B cell (primary cell): Measurements from ENCODE around the gene TBRG1. TPM values are rescaled to one million over a fixed set of nuclear protein-coding genes. Genes with fewer than 3 reads are reported as not detected.

ENCODE experiments used
- ATAC-seq: fragments of 200-7000 bp; cut with Tn5 transposase; one replicate; pipeline ENCODE4 v1.10.0; 2021; ENCODE audit warnings: low read depth, mild to moderate bottlenecking, moderate number of reproducible peaks, moderate library complexity
- CTCF ChIA-PET: fragments of 350-600 bp; sonication (Branson Sonifier 250); formaldehyde crosslinking; loops from one replicate; lab custom pipeline; 2021; ENCODE audit warnings: antibody characterized with exemption, inconsistent platforms; lab: Charles Lee
- POLR2A ChIA-PET: fragments of 350-600 bp; sonication (Branson Sonifier 250); formaldehyde crosslinking; loops from one replicate; lab custom pipeline; 2021; ENCODE audit warnings: antibody characterized with exemption; lab: Charles Lee
- DNase-seq: peaks from one replicate; pipeline ENCODE4 v3.0.0; 2013
- H2AFZ ChIP-seq: 2 replicates; pipeline ENCODE4 v1.6.1; 2012; ENCODE audit warnings: mild to moderate bottlenecking, low read depth, low read length; ENCODE audit not compliant: insufficient read depth, poor library complexity, severe bottlenecking
- H3K27ac ChIP-seq, 2 donors: 1 replicate in 1 of 2; 2 replicates in 1 of 2; pipeline ENCODE4 v1.5.1; 2012 to 2013; ENCODE audit warnings: low read length in 2 of 2, mild to moderate bottlenecking in 2 of 2, moderate library complexity in 1 of 2
- H3K27me3 ChIP-seq, 4 experiments: fragments of 200-600 bp in 1 of 4; sonication (generic) in 1 of 4; replicated peaks in 1 of 4; 1 replicate in 2 of 4; 2 replicates in 2 of 4; pipeline versions ENCODE4 v1.6.1 to v1.7.0; 2013 to 2016; ENCODE audit warnings: low read length in 3 of 4, mild to moderate bottlenecking in 2 of 4, mixed read lengths in 1 of 4, moderate library complexity in 1 of 4; ENCODE audit not compliant: insufficient read depth in 4 of 4, control insufficient read depth in 3 of 4; ENCODE audit errors: control extremely low read depth in 1 of 4
- H3K36me3 ChIP-seq, 2 experiments: replicated peaks in 1 of 2; 1 replicate in 1 of 2; 2 replicates in 1 of 2; pipeline versions ENCODE4 v1.6.1 to v1.7.1; 2013; ENCODE audit warnings: low read length in 1 of 2; ENCODE audit not compliant: insufficient read depth in 2 of 2, control insufficient read depth in 1 of 2; ENCODE audit errors: control extremely low read depth in 1 of 2, extremely low read depth in 1 of 2
- H3K4me1 ChIP-seq, 2 donors: fragments of 200-600 bp in 1 of 2; sonication (generic) in 1 of 2; 1 replicate in 1 of 2; 2 replicates in 1 of 2; pipeline versions ENCODE4 v1.5.1 to v1.6.1; 2013 to 2017; ENCODE audit warnings: low read length in 2 of 2; ENCODE audit not compliant: control insufficient read depth in 2 of 2, insufficient read depth in 2 of 2
- H3K4me2 ChIP-seq: replicated peaks from 2 replicates; pipeline ENCODE3; 2012; ENCODE audit warnings: mild to moderate bottlenecking, low read depth, low read length; ENCODE audit not compliant: poor library complexity, severe bottlenecking
- H3K4me3 ChIP-seq, 5 experiments: fragments of 200-600 bp in 1 of 5; sonication (generic) in 1 of 5; 1 replicate in 3 of 5; 2 replicates in 2 of 5; pipeline versions ENCODE4 v1.5.1 to v1.7.0; 2011 to 2016; ENCODE audit warnings: low read length in 4 of 5, mild to moderate bottlenecking in 4 of 5, low read depth in 2 of 5, control low read depth in 1 of 5, moderate library complexity in 1 of 5; ENCODE audit not compliant: insufficient read depth in 1 of 5; ENCODE audit errors: control extremely low read depth in 1 of 5, extremely low read depth in 1 of 5
- H3K79me2 ChIP-seq: fragments of 200-600 bp; sonication (generic); one replicate; pipeline ENCODE4 v1.6.0; 2016; ENCODE audit warnings: low read length; ENCODE audit not compliant: control insufficient read depth, insufficient read depth
- H3K9ac ChIP-seq: fragments of 200-600 bp; sonication (generic); 2 replicates; pipeline ENCODE4 v1.6.1; 2017; ENCODE audit warnings: mild to moderate bottlenecking, low read length, moderate library complexity
- H3K9me3 ChIP-seq, 3 donors: one replicate each; pipeline versions ENCODE4 v1.6.1 to v1.7.1; 2013; ENCODE audit warnings: low read length in 2 of 3; ENCODE audit not compliant: control insufficient read depth in 2 of 3, insufficient read depth in 1 of 3; ENCODE audit errors: control extremely low read depth in 1 of 3
- H4K20me1 ChIP-seq: 2 replicates; pipeline ENCODE4 v1.6.0; 2012; ENCODE audit warnings: mild to moderate bottlenecking, low read length; ENCODE audit not compliant: insufficient read depth, control insufficient read depth, poor library complexity, severe bottlenecking
- H3K27ac Mint-ChIP-seq: one replicate; pipeline ENCODE4 v1.8.0; 2021; ENCODE audit warnings: mixed read lengths
- H3K27me3 Mint-ChIP-seq: one replicate; pipeline ENCODE4 v1.8.0; 2021; ENCODE audit warnings: mixed read lengths
- H3K4me1 Mint-ChIP-seq: one replicate; pipeline ENCODE4 v1.8.0; 2021; ENCODE audit warnings: mixed read lengths
- H3K4me3 Mint-ChIP-seq: one replicate; pipeline ENCODE4 v1.8.0; 2021; ENCODE audit warnings: mixed read lengths
- H3K9me3 Mint-ChIP-seq: one replicate; pipeline ENCODE4 v1.8.0; 2022; ENCODE audit warnings: mixed read lengths; ENCODE audit not compliant: insufficient read depth
- CTCF ChIP-seq: fragments of 200-600 bp; IDR thresholded peaks from one replicate; pipeline ENCODE4 v1.8.0; 2022; ENCODE audit warnings: antibody characterized with exemption, mild to moderate bottlenecking
- EZH2 ChIP-seq: IDR thresholded peaks from 2 replicates; pipeline ENCODE4 v1.6.1; 2012; ENCODE audit warnings: borderline replicate concordance, low read depth, mild to moderate bottlenecking, moderate library complexity, low read length; ENCODE audit not compliant: insufficient read depth, poor library complexity, severe bottlenecking
- WGBS: methylation state at CpG from one replicate; pipeline ENCODE4 v1.1.5; 2013; ENCODE audit warnings: missing lambda C conversion rate; ENCODE audit not compliant: insufficient coverage; 5-methylcytosine and 5-hydroxymethylcytosine counted together
- intact Hi-C: fragments of 100-400 bp; cut with micrococcal nuclease; formaldehyde crosslinking; loops from one replicate; pipeline ENCODE4 v1.10.0; 2022
- polyA plus RNA-seq: library from polyadenylated mRNA; depleted of rRNA; stranded (reverse); fragments of >200 nt; gene quantifications from 2 replicates; pipeline ENCODE4 v1.2.3, GENCODE V29; 2012
- small RNA-seq: library from RNA; depleted of rRNA; stranded (forward); fragments of <200 nt; gene quantifications from one replicate; pipeline ENCODE3, GENCODE V24; 2012; ENCODE audit warnings: low replicate concordance, low read depth; ENCODE audit not compliant: insufficient read length
- total RNA-seq, 2 donors: library from RNA; stranded (reverse); fragments of 120-200 nt in 1 of 2; gene quantifications; 1 replicate in 1 of 2; 2 replicates in 1 of 2; pipeline versions ENCODE4 v1.2.3 to v1.2.4, GENCODE V29; 2013 to 2022

The TBRG1 gene
- total and polyA plus RNA-seq, 2 donors (not counting 1 experiment from before 2014, with no cell fraction given): 68.2 to 71.5 TPM

GRCh38 chr11:124682443-124682842, 59.8 kb downstream of the TBRG1 start:
- TF ChIP-seq CTCF (no peak), EZH2 (no peak)
- Mint-ChIP-seq H3K4me3 (no peak overlapping the region), H3K4me1 (no peaks in the 10 kb centered on the region), H3K27ac (no peak overlapping the region), H3K9me3 (peaks cover 20% of the 10 kb centered on the region), H3K27me3 (peaks cover 4% of the 10 kb centered on the region)
- ATAC-seq (no peak), DNase-seq (no peak)
- Histone ChIP-seq H3K4me1 (no peaks in the 10 kb centered on the region), H4K20me1 (no peaks in the 10 kb centered on the region), H3K27me3 (no peaks in the 10 kb centered on the region), H3K4me3 (no peak overlapping the region), H3K9me3 (peaks cover 10 to 27% (median 13%) of the 10 kb centered on the region in 3 donors), H3K27ac (no peak overlapping the region), H3K9ac (no peak overlapping the region), H3K36me3 (no peaks in the 10 kb centered on the region), H2AFZ (no peak overlapping the region), H3K4me2 (no peak overlapping the region), H3K79me2 (no peaks in the 10 kb centered on the region)
- no CpG with 5 or more reads among the region's 1 CpG for WGBS
- POLR2A ChIA-PET: interaction anchor here (0.7 kb wide), 1 partner anchor 114 kb away, joined by 4 read pairs; no protein-coding TSS in a partner anchor
- CTCF ChIA-PET: no interaction called here
- intact Hi-C loops: no loop called here

Small RNA genes lying within 50 kb of the gene (small RNA-seq; reads per million reads assigned to genes)
- not detected for gene RNA5SP352

Other genes with a start within 250 kb of the TBRG1 start
- not detected in 2 replicates for gene OR8B2, start 238.4 kb upstream of the TBRG1 start, total RNA-seq
- gene OR8B2, start 238.4 kb upstream of the TBRG1 start, polyA plus RNA-seq: not detected in 2 replicates
- gene OR8B3, start 223.8 kb upstream of the TBRG1 start, total RNA-seq: not detected in 2 replicates
- gene OR8B3, start 223.8 kb upstream of the TBRG1 start, polyA plus RNA-seq: not detected in 2 replicates
- not detected in 2 replicates for gene OR8B4, start 198.0 kb upstream of the TBRG1 start, total RNA-seq
- not detected in 2 replicates for gene OR8B4, start 198.0 kb upstream of the TBRG1 start, polyA plus RNA-seq
- gene OR8B8, start 177.2 kb upstream of the TBRG1 start, total RNA-seq: not detected in 2 replicates
- gene OR8B8, start 177.2 kb upstream of the TBRG1 start, polyA plus RNA-seq: not detected in 2 replicates
- not detected in 2 replicates for gene OR8B12, start 79.2 kb upstream of the TBRG1 start, total RNA-seq
- not detected in 2 replicates for gene OR8B12, start 79.2 kb upstream of the TBRG1 start, polyA plus RNA-seq
- gene OR8A1, start 52.9 kb upstream of the TBRG1 start, total RNA-seq: not detected in 2 replicates
- not detected in 2 replicates for gene OR8A1, start 52.9 kb upstream of the TBRG1 start, polyA plus RNA-seq
- gene PANX3, start 11.4 kb upstream of the TBRG1 start, total RNA-seq: not detected in 2 replicates
- gene PANX3, start 11.4 kb upstream of the TBRG1 start, polyA plus RNA-seq: not detected in 2 replicates
- 3.6 and 5.1 TPM in 2 replicates for gene SIAE, start 50.9 kb downstream of the TBRG1 start, total RNA-seq
- 4.5 and 5.5 TPM in 2 replicates for gene SIAE, start 50.9 kb downstream of the TBRG1 start, polyA plus RNA-seq
- 0.46 and 0.76 TPM in 2 replicates for gene SPA17, start 51.0 kb downstream of the TBRG1 start, total RNA-seq
- gene SPA17, start 51.0 kb downstream of the TBRG1 start, polyA plus RNA-seq: 0.20 and 0.21 TPM in 2 replicates
- 0.66 TPM in 1 of 2 replicates, not detected in the other for gene NRGN, start 117.1 kb downstream of the TBRG1 start, total RNA-seq
- 3.1 and 11.0 TPM in 2 replicates for gene NRGN, start 117.1 kb downstream of the TBRG1 start, polyA plus RNA-seq
- not detected in 2 replicates for gene VSIG2, start 129.4 kb downstream of the TBRG1 start, total RNA-seq
- gene VSIG2, start 129.4 kb downstream of the TBRG1 start, polyA plus RNA-seq: 0.36 TPM in 1 of 2 replicates, not detected in the other
- gene ESAM, start 139.4 kb downstream of the TBRG1 start, total RNA-seq: 1.4 and 1.8 TPM in 2 replicates
- gene ESAM, start 139.4 kb downstream of the TBRG1 start, polyA plus RNA-seq: 14.5 and 48.6 TPM in 2 replicates
- gene MSANTD2, start 177.5 kb downstream of the TBRG1 start, total RNA-seq: 26.8 and 33.4 TPM in 2 replicates
- gene MSANTD2, start 177.5 kb downstream of the TBRG1 start, polyA plus RNA-seq: 9.4 and 11.1 TPM in 2 replicates
- 0.90 and 1.0 TPM in 2 replicates for gene ROBO3, start 242.6 kb downstream of the TBRG1 start, total RNA-seq
- gene ROBO3, start 242.6 kb downstream of the TBRG1 start, polyA plus RNA-seq: 4.0 and 7.4 TPM in 2 replicates